GM18873 (cell line): ENCODE data around the gene DOCK2.
"Not testable (repeated sequence)": the region's sequence is repeated elsewhere in the genome, so short reads cannot be mapped to it uniquely, and the experiment has no call there.

Experiments used
- ATAC-seq: cut with Tn5 transposase; IDR thresholded peaks from one replicate; pipeline ENCODE4 v1.9.1; 2021; ENCODE audit warnings: mild to moderate bottlenecking, moderate library complexity, moderate number of reproducible peaks; ENCODE audit not compliant: unreplicated experiment, low FRiP score

Gene DOCK2

DNA sequence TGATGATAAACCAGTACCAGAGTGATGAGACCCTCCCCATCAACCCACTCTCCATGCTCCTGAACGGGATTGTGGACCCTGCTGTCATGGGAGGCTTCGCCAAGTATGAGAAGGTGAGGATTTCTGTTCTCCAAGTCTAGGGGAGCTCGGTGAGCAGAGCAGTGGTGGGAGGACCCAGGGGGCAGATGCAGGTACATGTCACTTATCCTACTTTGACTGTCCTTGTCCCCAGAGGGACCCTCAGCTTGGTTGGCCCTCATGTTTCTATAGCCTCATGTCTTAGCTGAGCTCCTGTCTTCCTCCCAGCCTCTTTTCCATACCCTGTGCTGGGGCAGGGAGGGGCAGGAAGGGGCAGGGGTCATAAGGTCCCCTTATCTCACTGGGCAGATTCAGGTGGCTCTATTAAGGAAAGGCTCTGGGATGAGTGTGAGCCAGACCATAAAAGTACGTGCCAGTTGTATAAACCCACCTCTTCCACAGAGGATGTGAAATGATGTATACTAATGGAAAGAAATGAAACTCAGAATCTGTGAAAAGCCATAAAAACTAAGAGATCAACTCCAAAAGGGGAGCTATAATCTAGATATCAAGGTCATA lies 430.6 kb downstream of the DOCK2 start:
- ATAC-seq = no peak

- no peak for ATAC-seq
These were observed 432.4 kb downstream of the DOCK2 start for GRCh38 chr5:170069512-170069911.

- ATAC-seq = no peak
These were observed 433.7 kb downstream of the DOCK2 start for GRCh38 chr5:170070556-170071412.

DNA sequence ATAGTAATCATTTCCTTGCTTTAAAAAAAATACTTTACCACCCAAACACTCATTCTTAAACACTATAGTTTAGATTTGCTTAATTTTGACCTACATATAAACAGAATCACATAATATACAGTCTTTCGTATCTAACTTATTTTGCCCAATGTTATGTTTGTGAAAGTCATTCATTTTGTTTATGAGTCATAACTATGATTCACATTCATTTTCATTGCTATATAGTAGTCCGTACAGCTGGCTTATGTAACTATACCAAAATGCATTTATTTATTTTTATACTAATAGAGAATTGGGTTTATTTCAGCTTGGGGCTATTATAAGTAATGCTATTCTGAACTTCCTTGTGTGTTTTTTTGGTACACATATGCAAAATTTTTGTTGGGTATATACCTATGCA lies 434.7 kb downstream of the DOCK2 start:
- no peak for ATAC-seq

DNA sequence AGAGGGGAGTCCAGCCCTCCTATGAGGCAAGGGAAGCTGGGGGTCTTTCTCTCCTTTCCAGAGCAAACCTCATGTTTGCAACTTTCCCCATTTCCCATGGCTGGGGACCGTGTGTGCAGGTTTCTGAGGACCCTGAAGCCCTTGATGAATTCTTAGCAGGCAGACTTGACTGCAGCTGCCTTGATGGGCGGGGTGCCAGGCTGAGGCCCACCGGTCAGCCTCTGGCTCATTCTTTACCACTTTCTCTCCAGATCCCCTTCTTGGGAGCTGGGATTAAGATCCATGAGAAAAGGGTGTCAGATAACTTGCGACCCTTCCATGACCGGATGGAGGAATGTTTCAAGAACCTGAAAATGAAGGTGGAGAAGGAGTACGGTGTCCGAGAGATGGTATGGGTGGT lies 438.6 kb downstream of the DOCK2 start:
- ATAC-seq = no peak

GRCh38 chr5:170076211-170076610 lies 439.1 kb downstream of the DOCK2 start:
- no peak for ATAC-seq

- ATAC-seq = no peak
These were observed 439.7 kb downstream of the DOCK2 start for GRCh38 chr5:170076739-170077138.

DNA sequence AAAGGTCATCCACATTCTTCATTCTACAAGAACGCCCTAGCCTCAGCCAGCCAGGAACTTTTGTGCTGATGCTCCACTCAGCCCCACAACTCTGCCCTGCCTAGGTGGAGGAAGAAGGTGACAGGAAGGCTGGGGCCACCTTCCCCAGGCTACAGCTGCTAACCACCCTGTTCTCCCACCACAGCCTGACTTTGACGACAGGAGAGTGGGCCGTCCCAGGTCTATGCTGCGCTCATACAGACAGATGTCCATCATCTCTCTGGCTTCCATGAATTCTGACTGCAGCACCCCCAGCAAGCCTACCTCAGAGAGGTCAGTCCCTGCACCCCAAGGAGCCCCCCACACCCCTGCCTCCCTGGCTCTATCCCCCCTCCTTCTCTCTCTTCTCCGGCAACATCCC lies 440.5 kb downstream of the DOCK2 start:
- ATAC-seq = no peak

- ATAC-seq = no peak
These were observed 441.4 kb downstream of the DOCK2 start for GRCh38 chr5:170078458-170078857.

GRCh38 chr5:170078931-170079330 lies 441.9 kb downstream of the DOCK2 start:
- ATAC-seq = no peak

- ATAC-seq = no peak
These were observed 443.1 kb downstream of the DOCK2 start for GRCh38 chr5:170080217-170080616.

GRCh38 chr5:170080786-170081445 lies 443.8 kb downstream of the DOCK2 start:
- ATAC-seq = no peak

DNA sequence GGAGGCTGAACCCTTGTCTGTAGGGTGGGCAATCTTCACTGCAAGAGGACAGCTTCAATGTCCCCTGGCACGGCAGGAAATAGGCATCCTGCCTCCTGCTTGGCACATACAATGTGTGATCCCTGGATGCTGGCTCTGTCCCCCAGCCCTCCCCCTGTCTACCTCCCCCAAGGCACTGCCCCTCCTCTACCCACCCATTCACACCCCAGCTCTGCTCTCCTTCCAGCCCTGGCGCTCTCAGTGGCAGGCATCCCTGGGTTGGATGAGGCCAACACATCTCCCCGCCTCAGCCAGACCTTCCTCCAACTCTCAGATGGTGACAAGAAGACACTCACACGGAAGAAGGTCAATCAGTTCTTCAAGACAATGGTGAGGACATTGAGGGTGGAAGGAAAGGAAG lies 444.5 kb downstream of the DOCK2 start:
- no peak for ATAC-seq

DNA sequence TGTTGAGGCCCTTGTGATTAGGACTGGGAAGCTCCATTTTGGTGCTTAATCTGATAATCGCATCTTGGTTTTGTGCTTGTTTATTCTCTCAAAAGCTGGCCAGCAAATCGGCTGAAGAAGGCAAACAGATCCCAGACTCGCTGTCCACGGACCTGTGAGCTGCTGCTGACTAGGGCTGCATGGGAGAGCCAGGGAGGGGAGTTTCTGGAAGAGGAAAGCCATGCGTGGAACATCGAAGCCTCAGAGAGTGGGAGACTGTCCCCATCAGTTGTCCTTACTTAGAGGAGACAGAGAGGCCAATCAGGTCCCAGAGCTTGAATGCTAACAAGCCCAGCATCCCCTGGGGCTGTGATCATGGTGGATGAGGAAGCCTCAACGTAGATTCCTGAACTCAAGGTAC lies 445.6 kb downstream of the DOCK2 start:
- ATAC-seq = no peak

DNA sequence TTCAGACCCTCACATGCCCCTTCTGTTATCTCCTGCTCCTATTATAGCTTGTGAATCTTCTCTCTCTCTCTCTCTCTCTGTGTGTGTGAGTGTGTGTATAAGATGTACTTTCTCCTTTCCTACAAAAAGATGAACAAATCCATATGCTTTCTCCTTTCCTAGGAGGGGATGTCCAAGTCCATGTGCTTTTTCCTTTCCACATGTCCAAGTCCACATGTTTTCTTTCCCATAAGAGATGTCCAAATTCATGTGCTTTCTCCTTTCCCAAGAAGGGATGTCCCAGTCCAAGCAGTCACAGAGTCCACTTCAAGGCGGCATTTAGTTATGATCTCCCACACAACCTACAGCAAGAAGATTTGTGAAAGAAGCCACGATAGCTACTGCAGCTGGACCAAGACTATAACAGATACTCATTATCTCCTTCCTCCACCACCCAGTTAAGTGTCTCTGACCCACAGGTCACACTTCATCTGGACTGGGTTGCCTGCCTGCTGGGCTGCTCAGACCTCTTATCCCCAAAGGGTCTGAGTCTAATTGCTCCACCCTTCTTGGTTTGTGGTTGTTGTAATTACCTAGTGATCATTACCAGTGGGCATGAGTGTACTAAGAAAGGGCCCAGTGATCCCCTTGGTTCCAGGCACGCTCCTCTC lies 450.2 kb downstream of the DOCK2 start:
- no peak for ATAC-seq

DNA sequence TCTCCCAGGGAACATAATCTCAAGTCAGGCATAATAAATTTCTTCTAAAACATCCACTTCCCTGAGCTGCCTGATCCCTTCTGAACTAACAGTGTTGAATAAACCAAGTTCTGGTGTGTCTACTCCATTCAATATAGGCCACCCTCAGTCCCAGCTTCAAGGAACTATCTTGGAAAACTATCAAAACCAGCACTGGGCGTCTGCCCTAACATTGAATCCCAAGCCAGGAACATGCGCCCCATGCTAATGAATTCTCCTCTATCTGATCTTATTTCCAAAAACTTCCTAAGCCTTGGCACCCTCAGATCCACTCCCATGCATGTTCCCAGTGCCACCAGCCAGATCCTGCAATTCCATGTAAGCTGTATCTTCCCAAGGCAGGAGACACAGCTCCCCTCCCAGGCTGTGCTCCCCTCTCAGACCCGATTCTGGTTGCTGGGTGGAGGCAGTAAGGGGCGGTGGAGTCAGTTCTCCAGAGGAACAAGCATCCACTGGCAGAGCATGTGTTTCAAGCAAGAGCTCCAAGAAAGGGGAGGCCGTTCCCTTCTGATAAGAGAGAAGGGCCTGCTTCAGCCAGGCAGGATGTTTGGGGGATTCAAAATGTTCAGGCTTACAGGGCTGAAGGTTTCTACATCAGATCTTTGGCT lies 455.5 kb downstream of the DOCK2 start:
- no peak for ATAC-seq

- ATAC-seq = not testable (repeated sequence)
These were observed 457.3 kb downstream of the DOCK2 start for GRCh38 chr5:170094329-170094728.

GRCh38 chr5:170095646-170096045 lies 458.6 kb downstream of the DOCK2 start:
- ATAC-seq = no peak

GRCh38 chr5:170097934-170098333 lies 460.9 kb downstream of the DOCK2 start:
- ATAC-seq = no peak

DNA sequence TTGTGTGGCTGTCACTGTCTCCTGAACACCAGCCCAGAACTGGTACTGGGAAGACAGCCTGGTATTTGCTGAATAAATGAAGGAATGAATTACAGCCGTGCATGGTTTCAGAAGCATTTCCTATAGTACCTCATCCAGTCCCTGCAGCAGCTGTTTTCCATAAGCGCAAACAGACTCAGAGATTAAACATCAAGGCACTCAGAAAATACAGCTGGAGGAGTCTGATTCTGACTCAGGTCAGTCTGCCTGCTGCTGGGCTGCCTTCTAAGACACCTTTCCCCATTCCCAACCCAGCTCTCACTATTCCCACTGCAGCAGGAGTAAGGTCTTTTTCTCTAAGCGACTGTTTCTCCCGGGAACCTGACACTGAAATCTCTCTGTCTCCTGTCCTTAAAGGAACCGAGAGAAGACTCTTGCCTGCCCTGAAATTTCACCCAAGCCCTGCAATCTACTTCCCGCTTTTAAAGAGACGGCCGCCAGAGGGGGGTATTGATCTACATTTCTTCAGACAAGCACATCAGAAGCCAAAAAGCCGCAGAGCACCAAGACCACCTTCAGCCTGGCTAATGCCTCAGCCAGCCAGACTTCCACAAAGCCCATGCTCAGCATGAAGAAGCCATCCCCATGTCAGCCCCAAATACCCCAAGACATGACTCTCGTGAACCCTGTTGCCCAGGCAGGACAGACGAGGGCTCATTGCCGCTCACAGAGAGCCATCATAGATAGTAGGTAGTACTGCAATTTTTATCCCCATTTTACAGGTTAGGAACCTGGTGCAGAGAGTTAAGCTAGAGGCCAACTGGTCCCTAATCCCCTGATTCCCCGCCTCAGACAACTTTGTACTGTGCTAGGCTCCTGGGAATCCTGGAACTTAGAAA lies 463.2 kb downstream of the DOCK2 start:
- no peak for ATAC-seq
